SK-N-SH (cell line): ENCODE measurements around the gene SYNE2. TPM values are rescaled to one million over a fixed set of nuclear protein-coding genes. Genes with fewer than 3 reads are reported as not detected.

Experiments
- CTCF ChIA-PET: fragments of 300-600, 350-600 bp; formaldehyde crosslinking; extraction: SDS; loops from one replicate; lab custom pipeline; 2021; lab: Yijun Ruan, JAX
- POLR2A ChIA-PET: fragments of 350-600 bp; sonication (Branson Sonifier 250); formaldehyde crosslinking; extraction: SDS; loops from one replicate; lab custom pipeline; 2020; ENCODE audit warnings: antibody characterized with exemption, inconsistent platforms; lab: Yijun Ruan, JAX
- DNase-seq: peaks from one replicate; pipeline ENCODE4 v3.0.0; 2012
- H2AFZ ChIP-seq: fragments of 200-600 bp; sonication (generic); 2 replicates; pipeline ENCODE4 v1.8.1; 2016; ENCODE audit warnings: antibody characterized with exemption, mild to moderate bottlenecking, low read depth
- H3F3A ChIP-seq: fragments of 200-600 bp; sonication (generic); replicated peaks from 2 replicates; pipeline ENCODE3; 2016; ENCODE audit warnings: antibody characterized with exemption, mild to moderate bottlenecking; ENCODE audit not compliant: insufficient read depth
- H3K27ac ChIP-seq, 2 experiments: fragments of 200-500 bp in 1 of 2; fragments of 200-600 bp in 1 of 2; sonication (Bioruptor generic) in 1 of 2; sonication (generic), shearing (Covaris generic) in 1 of 2; 2 replicates each; pipeline versions ENCODE4 v1.5.1 to v1.6.1; 2014 to 2016; ENCODE audit warnings: low read depth in 2 of 2, inconsistent platforms in 1 of 2, low read length in 1 of 2, mild to moderate bottlenecking in 1 of 2, mixed read lengths in 1 of 2
- H3K27me3 ChIP-seq: fragments of 200-600 bp; sonication (generic), shearing (Covaris generic); 2 replicates; pipeline ENCODE4 v1.6.1; 2016; ENCODE audit warnings: mixed run types; ENCODE audit not compliant: insufficient read depth
- H3K36me3 ChIP-seq, 2 experiments: fragments of 200-500 bp in 1 of 2; fragments of 200-600 bp in 1 of 2; sonication (Bioruptor generic) in 1 of 2; sonication (generic) in 1 of 2; replicated peaks in 1 of 2; 2 replicates each; pipeline versions ENCODE3 to v1.5.1; 2014 to 2016; ENCODE audit warnings: low read length in 1 of 2, mild to moderate bottlenecking in 1 of 2; ENCODE audit not compliant: insufficient read depth in 2 of 2, control insufficient read depth in 1 of 2
- H3K4me1 ChIP-seq, 2 experiments: fragments of 200-500 bp in 1 of 2; fragments of 200-600 bp in 1 of 2; sonication (Bioruptor generic) in 1 of 2; sonication (generic), shearing (Covaris generic) in 1 of 2; 2 replicates each; pipeline versions ENCODE4 v1.5.1 to v1.6.1; 2014 to 2016; ENCODE audit warnings: low read depth in 1 of 2, low read length in 1 of 2, mixed run types in 1 of 2; ENCODE audit not compliant: insufficient read depth in 2 of 2, control insufficient read depth in 1 of 2
- H3K4me2 ChIP-seq: fragments of 200-600 bp; sonication (generic), shearing (Covaris generic); 2 replicates; pipeline ENCODE4 v1.6.1; 2017; ENCODE audit warnings: mixed run types
- H3K4me3 ChIP-seq, 2 experiments: fragments of 200-500 bp in 1 of 2; fragments of 200-600 bp in 1 of 2; sonication (Bioruptor generic) in 1 of 2; sonication (generic), shearing (Covaris generic) in 1 of 2; 2 replicates each; pipeline versions ENCODE4 v1.5.1 to v1.8.1; 2014 to 2016; ENCODE audit warnings: low read depth in 2 of 2, inconsistent platforms in 1 of 2, low read length in 1 of 2, mild to moderate bottlenecking in 1 of 2, mixed read lengths in 1 of 2, moderate library complexity in 1 of 2
- H3K79me2 ChIP-seq: fragments of 200-600 bp; sonication (generic); 2 replicates; pipeline ENCODE4 v1.8.1; 2017; ENCODE audit warnings: mild to moderate bottlenecking; ENCODE audit not compliant: insufficient read depth
- H3K9ac ChIP-seq: fragments of 200-600 bp; sonication (generic); 2 replicates; pipeline ENCODE4 v1.6.1; 2017; ENCODE audit warnings: mixed run types
- H3K9me2 ChIP-seq: fragments of 200-600 bp; sonication (generic); 2 replicates; pipeline ENCODE4 v1.6.1; 2017; ENCODE audit warnings: mixed run types
- H3K9me3 ChIP-seq: fragments of 200-600 bp; sonication (generic); 2 replicates; pipeline ENCODE4 v1.6.1; 2017; ENCODE audit warnings: mixed run types, mild to moderate bottlenecking, moderate library complexity
- H4K20me1 ChIP-seq: fragments of 200-600 bp; sonication (generic); 2 replicates; pipeline ENCODE4 v1.6.1; 2017; ENCODE audit warnings: mild to moderate bottlenecking, mixed run types; ENCODE audit not compliant: insufficient read depth
- CHD2 ChIP-seq: fragments of 150-350 bp; IDR thresholded peaks from 2 replicates; pipeline ENCODE4 v1.6.1; 2018; ENCODE audit warnings: low read length; ENCODE audit not compliant: partially characterized antibody
- CTCF ChIP-seq: fragments of 200-600 bp; sonication (generic); IDR thresholded peaks from 2 replicates; pipeline ENCODE4 v1.6.1; 2017; ENCODE audit warnings: antibody characterized with exemption, mild to moderate bottlenecking, moderate library complexity
- ELF1 ChIP-seq: IDR thresholded peaks from 2 replicates; pipeline ENCODE4 v1.4.0; 2012
- FOXJ3 ChIP-seq: sonication (generic); formaldehyde crosslinking; IDR thresholded peaks from 2 replicates; pipeline ENCODE4 v1.5.1; 2020; ENCODE audit warnings: mild to moderate bottlenecking, missing genetic modification reagents
- FOXM1 ChIP-seq: IDR thresholded peaks from 2 replicates; pipeline ENCODE4 v1.4.0; 2012; ENCODE audit warnings: low read depth, mild to moderate bottlenecking
- GABPA ChIP-seq: IDR thresholded peaks from 2 replicates; pipeline ENCODE4 v1.4.0; 2012; ENCODE audit warnings: low read depth, mild to moderate bottlenecking
- GATA2 ChIP-seq: sonication (generic); formaldehyde crosslinking; IDR thresholded peaks from 2 replicates; pipeline ENCODE4 v1.5.0; 2020; ENCODE audit warnings: mild to moderate bottlenecking, missing genetic modification reagents
- MAX ChIP-seq: IDR thresholded peaks from 2 replicates; pipeline ENCODE4 v1.4.0; 2012; ENCODE audit warnings: low read depth
- MEF2A ChIP-seq: IDR thresholded peaks from 2 replicates; pipeline ENCODE4 v1.4.0; 2012; ENCODE audit warnings: low read depth, borderline replicate concordance
- NFIC ChIP-seq: IDR thresholded peaks from 2 replicates; pipeline ENCODE4 v1.4.0; 2012; ENCODE audit warnings: borderline replicate concordance
- NRF1 ChIP-seq: IDR thresholded peaks from 2 replicates; pipeline ENCODE4 v1.6.1; 2012; ENCODE audit warnings: low read depth, mild to moderate bottlenecking, low read length
- POLR2AphosphoS5 ChIP-seq: IDR thresholded peaks from 2 replicates; pipeline ENCODE4 v1.6.1; 2012; ENCODE audit warnings: low read depth, low read length
- RCOR1 ChIP-seq: fragments of 150-350 bp; IDR thresholded peaks from 2 replicates; pipeline ENCODE4 v1.6.1; 2017; ENCODE audit warnings: antibody characterized with exemption, low read length
- REST ChIP-seq: IDR thresholded peaks from 2 replicates; pipeline ENCODE4 v1.6.1; 2012; ENCODE audit warnings: mild to moderate bottlenecking, low read depth, low read length, moderate library complexity
- RFX5 ChIP-seq: IDR thresholded peaks from 2 replicates; pipeline ENCODE4 v1.6.1; 2012; ENCODE audit warnings: mild to moderate bottlenecking, improper control_type of control experiment, low read length
- RXRA ChIP-seq: IDR thresholded peaks from 2 replicates; pipeline ENCODE4 v1.4.0; 2012; ENCODE audit warnings: low read depth, mild to moderate bottlenecking, borderline replicate concordance
- SIN3A ChIP-seq: IDR thresholded peaks from 2 replicates; pipeline ENCODE4 v1.6.1; 2012; ENCODE audit warnings: low read depth, mild to moderate bottlenecking, low read length, moderate library complexity, borderline replicate concordance
- TEAD4 ChIP-seq: IDR thresholded peaks from 2 replicates; pipeline ENCODE4 v1.4.0; 2012; ENCODE audit warnings: mild to moderate bottlenecking, borderline replicate concordance; ENCODE audit not compliant: insufficient read depth
- USF1 ChIP-seq: IDR thresholded peaks from 2 replicates; pipeline ENCODE4 v1.4.0; 2012; ENCODE audit warnings: low read depth, borderline replicate concordance
- YY1 ChIP-seq: IDR thresholded peaks from 2 replicates; pipeline ENCODE4 v1.4.0; 2012; ENCODE audit warnings: low read depth, mild to moderate bottlenecking
- polyA plus RNA-seq, 3 experiments: library from polyadenylated mRNA; depleted of rRNA; stranded (reverse); fragments of >200 nt; gene quantifications; 2 replicates each; pipeline ENCODE4 v1.2.3, GENCODE V29; 2012

SYNE2 gene
- polyA plus RNA-seq, 1 of the 3 experiments (the other 2 are of a cell fraction), result 7.1 TPM

- Histone ChIP-seq H3K27me3 (no peaks in the 10 kb centered on the region), H4K20me1 (no peaks in the 10 kb centered on the region), H3K36me3 (peaks cover 0 to 11% of the 10 kb centered on the region in 2 experiments), H3F3A (no peaks in the 10 kb centered on the region), H3K9me2 (no peaks in the 10 kb centered on the region)
- TF ChIP-seq REST (no peak), NFIC (no peak), MEF2A (no peak), RCOR1 (no peak), USF1 (no peak), TEAD4 (no peak), RXRA (no peak), CTCF (no peak), POLR2AphosphoS5 (no peak), GABPA (no peak), RFX5 (no peak), FOXM1 (no peak), FOXJ3 (CRISPR knock-in tag) (no peak), CHD2 (no peak), MAX (no peak), SIN3A (no peak), YY1 (no peak), GATA2 (no peak), ELF1 (no peak), NRF1 (no peak)
- TF ChIP-seq, all 33 proteins: peak for 0
- H3K79me2 ChIP-seq, result no peaks in the 10 kb centered on the region
- H3K4me1 ChIP-seq, result no peaks in the 10 kb centered on the region
- ChIA-PET CTCF (no interaction called here), POLR2A (no interaction called here)
- H2AFZ ChIP-seq, result no peak overlapping the region
- H3K4me3 ChIP-seq, result no peak overlapping the region
- H3K4me2 ChIP-seq, result no peak overlapping the region
- no peak for DNase-seq
- no peaks in the 10 kb centered on the region for H3K9me3 ChIP-seq
- no peak overlapping the region for H3K27ac ChIP-seq
- H3K9ac ChIP-seq, result no peak overlapping the region
These were observed 103.5 kb downstream of the SYNE2 start for GRCh38 chr14:63956326-63956725.
